ENCODE measurements around the gene DGKH. TPM values are rescaled to one million over a fixed set of nuclear protein-coding genes. Genes with fewer than 3 reads are reported as not detected.

Gene DGKH
- total RNA-seq, 1 experiment from 2014 or later: 9.3 TPM

DNA sequence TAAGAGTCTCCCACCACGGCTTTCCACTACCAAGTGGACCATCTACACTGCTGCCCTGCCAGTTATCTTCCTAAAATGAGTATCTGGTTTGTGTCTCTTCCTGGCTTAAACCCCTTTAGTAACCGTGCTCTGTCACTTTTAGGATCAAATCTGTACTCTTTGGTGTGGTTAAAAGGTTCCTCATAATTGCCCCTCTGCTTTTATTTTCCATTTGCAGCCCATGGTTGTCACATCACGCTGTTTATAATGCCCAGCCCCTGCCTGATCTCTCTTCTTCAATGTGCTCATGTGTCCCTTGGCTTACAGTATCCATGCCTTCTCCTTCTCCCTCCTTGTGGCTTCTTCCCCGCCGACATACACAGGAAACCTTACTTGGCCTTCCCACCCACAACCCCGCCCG lies 100.1 kb downstream of the DGKH start:
- no TSS peak for BruUV-seq (replicated peaks)

DNA sequence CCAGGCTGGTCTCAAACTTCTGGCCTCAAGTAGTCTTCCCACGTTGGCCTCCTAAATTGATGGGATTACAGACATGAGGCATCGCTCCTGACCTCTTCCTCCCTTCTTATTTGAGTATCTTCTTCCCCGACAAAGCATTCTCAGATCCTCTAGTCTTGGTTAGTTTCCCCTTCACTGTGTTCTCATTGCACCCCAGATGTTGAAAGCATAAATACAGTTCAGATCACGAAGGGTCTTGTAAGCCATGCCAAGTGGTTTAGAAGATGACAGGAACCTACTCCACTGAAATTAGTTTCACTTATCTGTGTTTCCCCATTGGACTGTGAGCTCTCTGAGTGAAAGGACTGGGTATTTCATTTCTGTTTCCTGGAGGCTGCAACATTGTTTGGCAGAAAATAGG lies 100.7 kb downstream of the DGKH start:
- no peaks in the 10 kb centered on the region for H3K9me2 ChIP-seq (ENCODE audit: insufficient read depth)
- no peak overlapping the region for H3K27ac ChIP-seq
- no peak overlapping the region for H3K4me2 ChIP-seq
- no peaks in the 10 kb centered on the region for H3F3A ChIP-seq (ENCODE audit: insufficient read depth, low read depth)
- no peaks in the 10 kb centered on the region for H3K36me3 ChIP-seq (ENCODE audit: low read depth)
- no peak for DNase-seq
- TF ChIP-seq CTCF (conservative IDR thresholded peaks at IDR 0.05): no peak
- POLR2A ChIA-PET (ENCODE audit: unreplicated experiment): no interaction called here
- H3K4me1 ChIP-seq (replicated peaks; ENCODE audit: insufficient read depth): no peaks in the 10 kb centered on the region
- H2AFZ ChIP-seq: no peak overlapping the region
- BruUV-seq (replicated peaks): no TSS peak
- H3K79me2 ChIP-seq (ENCODE audit: low read depth): no peaks in the 10 kb centered on the region
- CTCF ChIA-PET: no interaction called here
- no peak overlapping the region for H3K4me3 ChIP-seq
- H4K20me1 ChIP-seq (ENCODE audit: insufficient read depth): no peaks in the 10 kb centered on the region
- H3K27me3 ChIP-seq (ENCODE audit: insufficient read depth, low read depth): no peaks in the 10 kb centered on the region
- intact Hi-C loops (cut with micrococcal nuclease; ENCODE audit: unreplicated experiment): no loop called here
- H3K9me3 ChIP-seq (ENCODE audit: insufficient read depth, low read depth): no peaks in the 10 kb centered on the region

More for the DNA sequence above, 100.1 kb downstream of the DGKH start:
- no peak overlapping the region for H3K4me2 ChIP-seq
- no peak overlapping the region for H3K4me3 ChIP-seq
- H3K27me3 ChIP-seq (ENCODE audit: insufficient read depth, low read depth): no peaks in the 10 kb centered on the region
- no peak for DNase-seq
- no peaks in the 10 kb centered on the region for H3F3A ChIP-seq (ENCODE audit: insufficient read depth, low read depth)
- intact Hi-C loops (cut with micrococcal nuclease; ENCODE audit: unreplicated experiment): no loop called here
- no peaks in the 10 kb centered on the region for H4K20me1 ChIP-seq (ENCODE audit: insufficient read depth)
- ChIA-PET POLR2A (ENCODE audit: unreplicated experiment) (no interaction called here), CTCF (no interaction called here)
- no peaks in the 10 kb centered on the region for H3K9me3 ChIP-seq (ENCODE audit: insufficient read depth, low read depth)
- H3K79me2 ChIP-seq (ENCODE audit: low read depth): no peaks in the 10 kb centered on the region
- TF ChIP-seq EZH2 (IDR thresholded peaks at IDR 0.05; ENCODE audit: low read depth) (no peak), CTCF (conservative IDR thresholded peaks at IDR 0.05) (no peak)
- no peaks in the 10 kb centered on the region for H3K4me1 ChIP-seq (replicated peaks; ENCODE audit: insufficient read depth)
- H3K27ac ChIP-seq: no peak overlapping the region
- H3K36me3 ChIP-seq (ENCODE audit: low read depth): no peaks in the 10 kb centered on the region
- no peak overlapping the region for H2AFZ ChIP-seq
- no peaks in the 10 kb centered on the region for H3K9me2 ChIP-seq (ENCODE audit: insufficient read depth)

- Histone ChIP-seq H3K4me1 (replicated peaks; ENCODE audit: insufficient read depth) (no peaks in the 10 kb centered on the region), H3K4me3 (no peak overlapping the region), H3K27me3 (ENCODE audit: insufficient read depth, low read depth) (no peaks in the 10 kb centered on the region), H3K9me2 (ENCODE audit: insufficient read depth) (no peaks in the 10 kb centered on the region), H3K27ac (no peak overlapping the region), H3K9me3 (ENCODE audit: insufficient read depth, low read depth) (no peaks in the 10 kb centered on the region), H3K4me2 (no peak overlapping the region), H3K36me3 (ENCODE audit: low read depth) (no peaks in the 10 kb centered on the region), H3K79me2 (ENCODE audit: low read depth) (no peaks in the 10 kb centered on the region), H3F3A (ENCODE audit: insufficient read depth, low read depth) (no peaks in the 10 kb centered on the region), H2AFZ (no peak overlapping the region), H4K20me1 (ENCODE audit: insufficient read depth) (no peaks in the 10 kb centered on the region)
- no peak for DNase-seq
- intact Hi-C loops (cut with micrococcal nuclease; ENCODE audit: unreplicated experiment): no loop called here
- ChIA-PET CTCF (no interaction called here), POLR2A (ENCODE audit: unreplicated experiment) (no interaction called here)
- no peak for TF ChIP-seq CTCF (conservative IDR thresholded peaks at IDR 0.05)
- no peak for TF ChIP-seq EZH2 (IDR thresholded peaks at IDR 0.05; ENCODE audit: low read depth)
- BruUV-seq (replicated peaks): no TSS peak
These were observed 103.3 kb downstream of the DGKH start for GRCh38 chr13:42151781-42152180.

Measured in PC-9 (cell line).